B cell (primary cell): Measurements from ENCODE around the gene SVIP. TPM values are rescaled to one million over a fixed set of nuclear protein-coding genes. Genes with fewer than 3 reads are reported as not detected.

Source experiments
- ATAC-seq: fragments of 200-7000 bp; cut with Tn5 transposase; one replicate; pipeline ENCODE4 v1.10.0; 2021; ENCODE audit warnings: low read depth, mild to moderate bottlenecking, moderate number of reproducible peaks, moderate library complexity
- CTCF ChIA-PET: fragments of 350-600 bp; sonication (Branson Sonifier 250); formaldehyde crosslinking; loops from one replicate; lab custom pipeline; 2021; ENCODE audit warnings: antibody characterized with exemption, inconsistent platforms; lab: Charles Lee
- POLR2A ChIA-PET: fragments of 350-600 bp; sonication (Branson Sonifier 250); formaldehyde crosslinking; loops from one replicate; lab custom pipeline; 2021; ENCODE audit warnings: antibody characterized with exemption; lab: Charles Lee
- DNase-seq: peaks from one replicate; pipeline ENCODE4 v3.0.0; 2013
- H2AFZ ChIP-seq: 2 replicates; pipeline ENCODE4 v1.6.1; 2012; ENCODE audit warnings: mild to moderate bottlenecking, low read depth, low read length; ENCODE audit not compliant: insufficient read depth, poor library complexity, severe bottlenecking
- H3K27ac ChIP-seq, 2 donors: 1 replicate in 1 of 2; 2 replicates in 1 of 2; pipeline ENCODE4 v1.5.1; 2012 to 2013; ENCODE audit warnings: low read length in 2 of 2, mild to moderate bottlenecking in 2 of 2, moderate library complexity in 1 of 2
- H3K27me3 ChIP-seq, 4 experiments: fragments of 200-600 bp in 1 of 4; sonication (generic) in 1 of 4; replicated peaks in 1 of 4; 1 replicate in 2 of 4; 2 replicates in 2 of 4; pipeline versions ENCODE4 v1.6.1 to v1.7.0; 2013 to 2016; ENCODE audit warnings: low read length in 3 of 4, mild to moderate bottlenecking in 2 of 4, mixed read lengths in 1 of 4, moderate library complexity in 1 of 4; ENCODE audit not compliant: insufficient read depth in 4 of 4, control insufficient read depth in 3 of 4; ENCODE audit errors: control extremely low read depth in 1 of 4
- H3K36me3 ChIP-seq, 2 experiments: replicated peaks in 1 of 2; 1 replicate in 1 of 2; 2 replicates in 1 of 2; pipeline versions ENCODE4 v1.6.1 to v1.7.1; 2013; ENCODE audit warnings: low read length in 1 of 2; ENCODE audit not compliant: insufficient read depth in 2 of 2, control insufficient read depth in 1 of 2; ENCODE audit errors: control extremely low read depth in 1 of 2, extremely low read depth in 1 of 2
- H3K4me1 ChIP-seq, 2 donors: fragments of 200-600 bp in 1 of 2; sonication (generic) in 1 of 2; 1 replicate in 1 of 2; 2 replicates in 1 of 2; pipeline versions ENCODE4 v1.5.1 to v1.6.1; 2013 to 2017; ENCODE audit warnings: low read length in 2 of 2; ENCODE audit not compliant: control insufficient read depth in 2 of 2, insufficient read depth in 2 of 2
- H3K4me2 ChIP-seq: replicated peaks from 2 replicates; pipeline ENCODE3; 2012; ENCODE audit warnings: mild to moderate bottlenecking, low read depth, low read length; ENCODE audit not compliant: poor library complexity, severe bottlenecking
- H3K4me3 ChIP-seq, 5 experiments: fragments of 200-600 bp in 1 of 5; sonication (generic) in 1 of 5; 1 replicate in 3 of 5; 2 replicates in 2 of 5; pipeline versions ENCODE4 v1.5.1 to v1.7.0; 2011 to 2016; ENCODE audit warnings: low read length in 4 of 5, mild to moderate bottlenecking in 4 of 5, low read depth in 2 of 5, control low read depth in 1 of 5, moderate library complexity in 1 of 5; ENCODE audit not compliant: insufficient read depth in 1 of 5; ENCODE audit errors: control extremely low read depth in 1 of 5, extremely low read depth in 1 of 5
- H3K79me2 ChIP-seq: fragments of 200-600 bp; sonication (generic); one replicate; pipeline ENCODE4 v1.6.0; 2016; ENCODE audit warnings: low read length; ENCODE audit not compliant: control insufficient read depth, insufficient read depth
- H3K9ac ChIP-seq: fragments of 200-600 bp; sonication (generic); 2 replicates; pipeline ENCODE4 v1.6.1; 2017; ENCODE audit warnings: mild to moderate bottlenecking, low read length, moderate library complexity
- H3K9me3 ChIP-seq, 3 donors: one replicate each; pipeline versions ENCODE4 v1.6.1 to v1.7.1; 2013; ENCODE audit warnings: low read length in 2 of 3; ENCODE audit not compliant: control insufficient read depth in 2 of 3, insufficient read depth in 1 of 3; ENCODE audit errors: control extremely low read depth in 1 of 3
- H4K20me1 ChIP-seq: 2 replicates; pipeline ENCODE4 v1.6.0; 2012; ENCODE audit warnings: mild to moderate bottlenecking, low read length; ENCODE audit not compliant: insufficient read depth, control insufficient read depth, poor library complexity, severe bottlenecking
- H3K27ac Mint-ChIP-seq: one replicate; pipeline ENCODE4 v1.8.0; 2021; ENCODE audit warnings: mixed read lengths
- H3K27me3 Mint-ChIP-seq: one replicate; pipeline ENCODE4 v1.8.0; 2021; ENCODE audit warnings: mixed read lengths
- H3K4me1 Mint-ChIP-seq: one replicate; pipeline ENCODE4 v1.8.0; 2021; ENCODE audit warnings: mixed read lengths
- H3K4me3 Mint-ChIP-seq: one replicate; pipeline ENCODE4 v1.8.0; 2021; ENCODE audit warnings: mixed read lengths
- H3K9me3 Mint-ChIP-seq: one replicate; pipeline ENCODE4 v1.8.0; 2022; ENCODE audit warnings: mixed read lengths; ENCODE audit not compliant: insufficient read depth
- EZH2 ChIP-seq: IDR thresholded peaks from 2 replicates; pipeline ENCODE4 v1.6.1; 2012; ENCODE audit warnings: borderline replicate concordance, low read depth, mild to moderate bottlenecking, moderate library complexity, low read length; ENCODE audit not compliant: insufficient read depth, poor library complexity, severe bottlenecking
- WGBS: methylation state at CpG from one replicate; pipeline ENCODE4 v1.1.5; 2013; ENCODE audit warnings: missing lambda C conversion rate; ENCODE audit not compliant: insufficient coverage; 5-methylcytosine and 5-hydroxymethylcytosine counted together
- intact Hi-C: fragments of 100-400 bp; cut with micrococcal nuclease; formaldehyde crosslinking; loops from one replicate; pipeline ENCODE4 v1.10.0; 2022
- polyA plus RNA-seq: library from polyadenylated mRNA; depleted of rRNA; stranded (reverse); fragments of >200 nt; gene quantifications from 2 replicates; pipeline ENCODE4 v1.2.3, GENCODE V29; 2012
- total RNA-seq, 2 donors: library from RNA; stranded (reverse); fragments of 120-200 nt in 1 of 2; gene quantifications; 1 replicate in 1 of 2; 2 replicates in 1 of 2; pipeline versions ENCODE4 v1.2.3 to v1.2.4, GENCODE V29; 2013 to 2022
- TF ChIP-seq, protein P1 (sequence below): fragments of 200-600 bp; IDR thresholded peaks from one replicate; pipeline ENCODE4 v1.8.0; 2022; ENCODE audit warnings: antibody characterized with exemption, mild to moderate bottlenecking

The SVIP gene
- total and polyA plus RNA-seq, 2 donors (not counting 1 experiment from before 2014, with no cell fraction given) = 5.6 to 20.4 TPM

DNA sequence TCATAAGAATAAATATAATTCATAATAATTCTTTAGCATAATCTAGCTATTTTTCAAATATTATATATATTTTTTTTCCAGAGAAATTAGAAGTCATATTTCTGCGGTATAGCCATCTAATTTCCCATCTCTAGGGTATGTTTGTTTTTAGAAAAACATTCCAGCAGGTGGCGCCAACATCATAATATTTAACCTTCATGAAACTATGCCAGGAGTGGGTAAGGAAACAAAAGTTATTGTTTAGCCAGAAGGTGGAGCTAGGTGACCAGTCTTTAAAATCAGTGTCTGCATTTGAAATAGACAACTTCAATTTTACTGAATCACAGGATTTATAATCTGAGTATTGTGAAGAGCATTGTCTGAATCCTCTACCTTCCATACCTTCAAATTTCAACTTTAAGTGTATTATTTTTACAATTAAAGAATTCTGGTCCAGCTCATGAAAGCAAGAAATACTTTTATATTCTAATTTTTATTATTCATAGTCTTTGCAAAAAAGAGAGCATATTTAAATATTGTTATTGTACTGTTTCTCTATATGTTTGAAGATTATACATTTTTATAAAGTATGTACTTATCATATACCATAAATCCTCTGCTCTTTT lies 46.4 kb upstream of the SVIP start:
- POLR2A ChIA-PET = no interaction called here

DNA sequence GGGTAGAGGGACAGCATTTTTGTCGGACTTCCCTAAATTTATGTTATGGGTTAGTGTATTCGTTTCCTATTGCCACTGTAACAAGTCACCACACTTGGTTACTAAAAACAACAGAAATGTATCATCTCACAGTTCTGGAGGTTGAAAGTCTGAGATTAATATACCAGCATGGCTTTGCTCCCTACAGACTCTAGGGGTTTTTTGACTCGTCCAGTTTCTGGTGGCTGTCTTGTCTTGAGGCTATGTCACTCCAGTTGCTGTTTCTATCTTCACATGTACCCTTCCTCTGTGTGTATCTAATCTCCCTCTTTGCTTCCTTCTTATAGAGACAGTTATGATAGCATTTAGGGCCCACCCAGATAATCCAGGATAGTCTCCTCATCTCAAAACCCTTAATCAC lies 39.7 kb upstream of the SVIP start:
- H3K9ac ChIP-seq = no peak overlapping the region
- TF ChIP-seq, protein P1, sequence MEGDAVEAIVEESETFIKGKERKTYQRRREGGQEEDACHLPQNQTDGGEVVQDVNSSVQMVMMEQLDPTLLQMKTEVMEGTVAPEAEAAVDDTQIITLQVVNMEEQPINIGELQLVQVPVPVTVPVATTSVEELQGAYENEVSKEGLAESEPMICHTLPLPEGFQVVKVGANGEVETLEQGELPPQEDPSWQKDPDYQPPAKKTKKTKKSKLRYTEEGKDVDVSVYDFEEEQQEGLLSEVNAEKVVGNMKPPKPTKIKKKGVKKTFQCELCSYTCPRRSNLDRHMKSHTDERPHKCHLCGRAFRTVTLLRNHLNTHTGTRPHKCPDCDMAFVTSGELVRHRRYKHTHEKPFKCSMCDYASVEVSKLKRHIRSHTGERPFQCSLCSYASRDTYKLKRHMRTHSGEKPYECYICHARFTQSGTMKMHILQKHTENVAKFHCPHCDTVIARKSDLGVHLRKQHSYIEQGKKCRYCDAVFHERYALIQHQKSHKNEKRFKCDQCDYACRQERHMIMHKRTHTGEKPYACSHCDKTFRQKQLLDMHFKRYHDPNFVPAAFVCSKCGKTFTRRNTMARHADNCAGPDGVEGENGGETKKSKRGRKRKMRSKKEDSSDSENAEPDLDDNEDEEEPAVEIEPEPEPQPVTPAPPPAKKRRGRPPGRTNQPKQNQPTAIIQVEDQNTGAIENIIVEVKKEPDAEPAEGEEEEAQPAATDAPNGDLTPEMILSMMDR = no peak
- no peak for TF ChIP-seq EZH2
- H3K79me2 ChIP-seq = no peaks in the 10 kb centered on the region
- no peaks in the 10 kb centered on the region for H3K36me3 ChIP-seq
- DNase-seq = no peak
- no peaks in the 10 kb centered on the region for H3K9me3 ChIP-seq
- WGBS = 80% methylated on average over 1 of the region's 3 CpGs
- H3K27ac ChIP-seq = no peak overlapping the region
- Mint-ChIP-seq H3K4me3 (no peak overlapping the region), H3K9me3 (no peaks in the 10 kb centered on the region), H3K27me3 (no peaks in the 10 kb centered on the region), H3K4me1 (no peaks in the 10 kb centered on the region), H3K27ac (no peak overlapping the region)
- H3K4me3 ChIP-seq = no peak overlapping the region
- H3K4me1 ChIP-seq = no peaks in the 10 kb centered on the region
- intact Hi-C loops = no loop called here
- H3K4me2 ChIP-seq = no peak overlapping the region
- no peaks in the 10 kb centered on the region for H3K27me3 ChIP-seq
- H4K20me1 ChIP-seq = no peaks in the 10 kb centered on the region
- H2AFZ ChIP-seq = no peak overlapping the region
- ATAC-seq = no peak
- POLR2A ChIA-PET = no interaction called here
- CTCF ChIA-PET = no interaction called here

More for the DNA sequence above, 46.4 kb upstream of the SVIP start:
- Mint-ChIP-seq H3K27me3 (no peaks in the 10 kb centered on the region), H3K9me3 (no peaks in the 10 kb centered on the region), H3K27ac (no peak overlapping the region), H3K4me3 (no peak overlapping the region), H3K4me1 (no peaks in the 10 kb centered on the region)
- H3K4me2 ChIP-seq = no peak overlapping the region
- no peak overlapping the region for H3K4me3 ChIP-seq
- no peaks in the 10 kb centered on the region for H3K4me1 ChIP-seq
- no CpG with 5 or more reads among the region's 2 CpGs for WGBS
- H3K27me3 ChIP-seq = no peaks in the 10 kb centered on the region
- H3K9me3 ChIP-seq = no peaks in the 10 kb centered on the region
- CTCF ChIA-PET = interaction anchor here (0.8 to 3.1 kb wide), 6 partner anchors 9 to 47 kb away, joined by 3 to 10 read pairs (median 4); partner anchors contain the start of gene SVIP
- H3K79me2 ChIP-seq = no peaks in the 10 kb centered on the region
- no peaks in the 10 kb centered on the region for H3K36me3 ChIP-seq
- ATAC-seq (peak; percentile 86), DNase-seq (peak; percentile 79)
- intact Hi-C loops = loop anchor here (2.0 kb wide), 1 partner anchor 47 kb away; the partner anchor contains the start of gene SVIP
- H3K9ac ChIP-seq = no peak overlapping the region
- H2AFZ ChIP-seq = no peak overlapping the region
- no peak overlapping the region for H3K27ac ChIP-seq
- H4K20me1 ChIP-seq = no peaks in the 10 kb centered on the region
- TF ChIP-seq EZH2 = no peak
- TF ChIP-seq, protein P1 = peak; percentile 96
